K562 (cell line): ENCODE measurements around the gene SLC34A1. TPM values are rescaled to one million over a fixed set of nuclear protein-coding genes. Genes with fewer than 3 reads are reported as not detected.

Experiments
- AFF4 ChIP-seq: sonication (generic); formaldehyde crosslinking; IDR thresholded peaks from 2 replicates; pipeline ENCODE4 v1.8.0; 2023; ENCODE audit warnings: mild to moderate bottlenecking, missing genetic modification reagents
- BCL6 ChIP-seq: fragments of 250-450 bp; sonication (Bioruptor Pico); IDR thresholded peaks from 2 replicates; pipeline ENCODE4 v1.4.0; 2020
- CREB1 ChIP-seq, 2 experiments: sonication (generic) in 1 of 2; formaldehyde crosslinking in 1 of 2; IDR thresholded peaks; 2 replicates each; pipeline versions ENCODE4 v1.6.1 to v1.8.0; 2012 to 2022; ENCODE audit warnings: inconsistent platforms in 1 of 2, mild to moderate bottlenecking in 1 of 2, missing genetic modification reagents in 1 of 2, moderate library complexity in 1 of 2
- EGR1 ChIP-seq: fragments of 450-650 bp; conservative IDR thresholded peaks from 2 replicates; pipeline ENCODE4 v1.6.1; 2017; ENCODE audit warnings: mild to moderate bottlenecking
- EP300 ChIP-seq: IDR thresholded peaks from 2 replicates; pipeline ENCODE4 v1.6.1; 2012; ENCODE audit warnings: low read length, improper control_type of control experiment
- HES1 ChIP-seq: fragments of 450-650 bp; IDR thresholded peaks from 2 replicates; pipeline ENCODE4 v1.6.1; 2016; ENCODE audit warnings: low read depth, mild to moderate bottlenecking, moderate library complexity
- POLR2H ChIP-seq: IDR thresholded peaks from 2 replicates; pipeline ENCODE4 v1.6.1; 2016; ENCODE audit warnings: missing genetic modification characterization, low read depth, mild to moderate bottlenecking, control low read depth, missing compliant biosample characterization, moderate library complexity
- PRPF4 ChIP-seq: fragments of 200-400 bp; formaldehyde crosslinking; IDR thresholded peaks from one replicate; pipeline ENCODE4 v1.6.1; 2017; ENCODE audit warnings: low read length, low read depth, mild to moderate bottlenecking; ENCODE audit not compliant: insufficient read depth, poor library complexity, severe bottlenecking
- PYGO2 ChIP-seq: fragments of 450-650 bp; IDR thresholded peaks from 2 replicates; pipeline ENCODE4 v1.6.1; 2016; ENCODE audit warnings: mild to moderate bottlenecking, missing genetic modification characterization, moderate library complexity, missing compliant biosample characterization
- RERE ChIP-seq: sonication (generic); formaldehyde crosslinking; IDR thresholded peaks from 2 replicates; pipeline ENCODE4 v1.8.0; 2023; ENCODE audit warnings: missing genetic modification reagents, mild to moderate bottlenecking, borderline replicate concordance
- U2AF1 ChIP-seq: fragments of 200-400 bp; formaldehyde crosslinking; optimal IDR thresholded peaks from 2 replicates; pipeline ENCODE3; 2017; ENCODE audit warnings: mild to moderate bottlenecking, low read depth, low read length, moderate library complexity
- WHSC1 ChIP-seq: IDR thresholded peaks from one replicate; pipeline ENCODE4 v1.6.1; 2012; ENCODE audit warnings: low read length, control low read depth, inconsistent platforms
- ZFP1 ChIP-seq: fragments of 450-650 bp; formaldehyde crosslinking; IDR thresholded peaks from 2 replicates; pipeline ENCODE4 v1.4.0; 2020; ENCODE audit warnings: mild to moderate bottlenecking, mixed read lengths
- ZNF23 ChIP-seq: fragments of 250-450 bp; sonication (Bioruptor Pico); IDR thresholded peaks from 2 replicates; pipeline ENCODE4 v1.4.0; 2020; ENCODE audit warnings: mild to moderate bottlenecking
- ZNF444 ChIP-seq: fragments of 250-450 bp; sonication (Bioruptor Pico); IDR thresholded peaks from 2 replicates; pipeline ENCODE4 v1.4.0; 2020; ENCODE audit warnings: mild to moderate bottlenecking, moderate library complexity
- ZNF740 ChIP-seq, 3 experiments: fragments of 200-800 bp in 1 of 3; sonication (Bioruptor generic) in 1 of 3; sonication (generic) in 1 of 3; formaldehyde crosslinking in 1 of 3; IDR thresholded peaks; 2 replicates each; pipeline versions ENCODE4 v1.6.1 to v1.8.0; 2016 to 2022; ENCODE audit warnings: mild to moderate bottlenecking in 2 of 3, missing compliant biosample characterization in 2 of 3, missing genetic modification characterization in 2 of 3, missing genetic modification reagents in 1 of 3
- ZNF785 ChIP-seq: fragments of 250-450 bp; sonication (Bioruptor Pico); IDR thresholded peaks from 2 replicates; pipeline ENCODE4 v1.4.0; 2020; ENCODE audit warnings: mild to moderate bottlenecking
- polyA plus RNA-seq, 8 experiments: library from polyadenylated mRNA; depleted of rRNA in 4 of 8; stranded (reverse) in 5 of 8; unstranded in 3 of 8; fragments of >200 nt; fragmentation: Nextera tagmentation in 2 of 8; fragmentation: Illumina TruSeq in 1 of 8; extraction: Ambion mirVana in 2 of 8; extraction: Trizol in 1 of 8; gene quantifications; 2 replicates each; pipeline versions ENCODE4 v1.2.1 to v1.2.3, GENCODE V29; 2011 to 2014; ENCODE audit warnings: inconsistent platforms in 1 of 8, missing spikeins in 1 of 8
- total RNA-seq, 7 experiments: library from RNA; depleted of rRNA in 6 of 7; stranded (reverse); fragments of >200 nt in 6 of 7; fragmentation: Illumina TruSeq in 2 of 7; extraction: Trizol in 2 of 7; gene quantifications; 2 replicates each; pipeline versions ENCODE4 v1.2.1 to v1.2.3, GENCODE V29; 2011 to 2021; ENCODE audit warnings: low replicate concordance in 1 of 7

Gene SLC34A1
- total and polyA plus RNA-seq, 9 of the 15 experiments (the other 6 are each of a cell fraction or from before 2014, with no cell fraction given), result not detected

GRCh38 chr5:177427211-177427822, 43.1 kb downstream of the SLC34A1 start (continued):
- TF ChIP-seq RERE (CRISPR knock-in tag) (no peak), ZNF785 (no peak), HES1 (no peak), WHSC1 (no peak), ZNF444 (CRISPR knock-in tag) (no peak), AFF4 (CRISPR knock-in tag) (peak; percentile 83), BCL6 (no peak), PRPF4 (no peak), EGR1 (no peak), ZNF740 (CRISPR knock-in tag; IDR thresholded peaks at IDR 0.05) (no peak), ZNF740 (tag; IDR thresholded peaks at IDR 0.05) (no peak), ZFP1 (CRISPR knock-in tag) (no peak), CREB1 (IDR thresholded peaks at IDR 0.05) (no peak), CREB1 (CRISPR knock-in tag; IDR thresholded peaks at IDR 0.05) (peak; percentile 27), PYGO2 (tag) (no peak), POLR2H (tag) (no peak), EP300 (no peak), ZNF23 (no peak), U2AF1 (no peak)
